KMS-11 (cell line): ENCODE measurements around the gene TSPO.

ENCODE experiments used
- H2AFZ ChIP-seq: fragments of 200-600 bp; sonication (generic); 2 replicates; pipeline ENCODE4 v1.6.1; 2016; ENCODE audit warnings: antibody characterized with exemption, mixed run types, low read depth
- H3K27ac ChIP-seq: fragments of 200-600 bp; sonication (generic); 2 replicates; pipeline ENCODE4 v1.6.1; 2016; ENCODE audit warnings: mild to moderate bottlenecking, mixed run types
- H3K27me3 ChIP-seq: fragments of 200-600 bp; sonication (generic); 2 replicates; pipeline ENCODE4 v1.6.1; 2017; ENCODE audit warnings: mild to moderate bottlenecking, low read depth, mixed run types, moderate library complexity; ENCODE audit not compliant: insufficient read depth
- H3K36me3 ChIP-seq: fragments of 200-600 bp; sonication (generic); 2 replicates; pipeline ENCODE4 v1.6.1; 2017; ENCODE audit warnings: mild to moderate bottlenecking, mixed run types; ENCODE audit not compliant: insufficient read depth
- H3K4me1 ChIP-seq: fragments of 200-600 bp; sonication (generic); 2 replicates; pipeline ENCODE4 v1.6.1; 2016; ENCODE audit warnings: mild to moderate bottlenecking, low read depth, mixed run types; ENCODE audit not compliant: poor library complexity, severe bottlenecking
- H3K4me2 ChIP-seq: fragments of 200-600 bp; sonication (generic); 2 replicates; pipeline ENCODE4 v1.7.0; 2016; ENCODE audit warnings: mild to moderate bottlenecking, mixed run types
- H3K4me3 ChIP-seq: fragments of 200-600 bp; sonication (generic); IDR thresholded peaks from 2 replicates; pipeline ENCODE4 v1.6.1; 2017; ENCODE audit warnings: low read depth, low read length, mixed read lengths; ENCODE audit not compliant: insufficient read depth
- H3K79me2 ChIP-seq: fragments of 200-600 bp; sonication (generic); 2 replicates; pipeline ENCODE4 v1.6.1; 2016; ENCODE audit warnings: low read depth, mixed run types; ENCODE audit not compliant: insufficient read depth
- H3K9ac ChIP-seq: fragments of 200-600 bp; sonication (generic); 2 replicates; pipeline ENCODE4 v1.6.1; 2016; ENCODE audit warnings: mild to moderate bottlenecking, mixed run types
- H4K20me1 ChIP-seq: fragments of 200-600 bp; sonication (generic); 2 replicates; pipeline ENCODE4 v1.6.1; 2016; ENCODE audit warnings: mild to moderate bottlenecking, mixed run types; ENCODE audit not compliant: insufficient read depth
- TF ChIP-seq, protein P1 (sequence below): fragments of 200-600 bp; sonication (generic); conservative IDR thresholded peaks from 2 replicates; pipeline ENCODE4 v1.6.1; 2017; ENCODE audit warnings: low read depth, mild to moderate bottlenecking, antibody characterized with exemption, low read length, moderate library complexity, mixed read lengths

The TSPO gene

GRCh38 chr22:43163241-43163795, 12.0 kb downstream of the TSPO start:
- TF ChIP-seq, protein P1, sequence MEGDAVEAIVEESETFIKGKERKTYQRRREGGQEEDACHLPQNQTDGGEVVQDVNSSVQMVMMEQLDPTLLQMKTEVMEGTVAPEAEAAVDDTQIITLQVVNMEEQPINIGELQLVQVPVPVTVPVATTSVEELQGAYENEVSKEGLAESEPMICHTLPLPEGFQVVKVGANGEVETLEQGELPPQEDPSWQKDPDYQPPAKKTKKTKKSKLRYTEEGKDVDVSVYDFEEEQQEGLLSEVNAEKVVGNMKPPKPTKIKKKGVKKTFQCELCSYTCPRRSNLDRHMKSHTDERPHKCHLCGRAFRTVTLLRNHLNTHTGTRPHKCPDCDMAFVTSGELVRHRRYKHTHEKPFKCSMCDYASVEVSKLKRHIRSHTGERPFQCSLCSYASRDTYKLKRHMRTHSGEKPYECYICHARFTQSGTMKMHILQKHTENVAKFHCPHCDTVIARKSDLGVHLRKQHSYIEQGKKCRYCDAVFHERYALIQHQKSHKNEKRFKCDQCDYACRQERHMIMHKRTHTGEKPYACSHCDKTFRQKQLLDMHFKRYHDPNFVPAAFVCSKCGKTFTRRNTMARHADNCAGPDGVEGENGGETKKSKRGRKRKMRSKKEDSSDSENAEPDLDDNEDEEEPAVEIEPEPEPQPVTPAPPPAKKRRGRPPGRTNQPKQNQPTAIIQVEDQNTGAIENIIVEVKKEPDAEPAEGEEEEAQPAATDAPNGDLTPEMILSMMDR, result no peak
- no peak overlapping the region for H3K4me3 ChIP-seq
- H4K20me1 ChIP-seq, result no peaks in the 10 kb centered on the region
- H3K27me3 ChIP-seq, result no peaks in the 10 kb centered on the region
- H3K79me2 ChIP-seq, result no peaks in the 10 kb centered on the region
- no peak overlapping the region for H3K9ac ChIP-seq
- H2AFZ ChIP-seq, result no peak overlapping the region
- no peak overlapping the region for H3K4me2 ChIP-seq
- H3K4me1 ChIP-seq, result no peaks in the 10 kb centered on the region
- no peaks in the 10 kb centered on the region for H3K36me3 ChIP-seq
- no peak overlapping the region for H3K27ac ChIP-seq

GRCh38 chr22:43164636-43165035, 13.3 kb downstream of the TSPO start:
- no peaks in the 10 kb centered on the region for H3K36me3 ChIP-seq
- no peaks in the 10 kb centered on the region for H3K27me3 ChIP-seq
- H3K4me1 ChIP-seq, result no peaks in the 10 kb centered on the region
- no peak overlapping the region for H3K4me2 ChIP-seq
- TF ChIP-seq, protein P1, result no peak
- no peak overlapping the region for H3K27ac ChIP-seq
- no peaks in the 10 kb centered on the region for H4K20me1 ChIP-seq
- H3K79me2 ChIP-seq, result no peaks in the 10 kb centered on the region
- no peak overlapping the region for H3K9ac ChIP-seq
- no peak overlapping the region for H3K4me3 ChIP-seq
- H2AFZ ChIP-seq, result no peak overlapping the region

GRCh38 chr22:43166132-43166930, 15.0 kb downstream of the TSPO start:
- Histone ChIP-seq H3K4me2 (no peak overlapping the region), H3K36me3 (no peaks in the 10 kb centered on the region), H3K27ac (no peak overlapping the region), H2AFZ (no peak overlapping the region), H3K9ac (no peak overlapping the region), H3K4me1 (no peaks in the 10 kb centered on the region), H3K79me2 (no peaks in the 10 kb centered on the region), H4K20me1 (no peaks in the 10 kb centered on the region), H3K27me3 (no peaks in the 10 kb centered on the region), H3K4me3 (no peak overlapping the region)
- TF ChIP-seq, protein P1, result no peak

DNA sequence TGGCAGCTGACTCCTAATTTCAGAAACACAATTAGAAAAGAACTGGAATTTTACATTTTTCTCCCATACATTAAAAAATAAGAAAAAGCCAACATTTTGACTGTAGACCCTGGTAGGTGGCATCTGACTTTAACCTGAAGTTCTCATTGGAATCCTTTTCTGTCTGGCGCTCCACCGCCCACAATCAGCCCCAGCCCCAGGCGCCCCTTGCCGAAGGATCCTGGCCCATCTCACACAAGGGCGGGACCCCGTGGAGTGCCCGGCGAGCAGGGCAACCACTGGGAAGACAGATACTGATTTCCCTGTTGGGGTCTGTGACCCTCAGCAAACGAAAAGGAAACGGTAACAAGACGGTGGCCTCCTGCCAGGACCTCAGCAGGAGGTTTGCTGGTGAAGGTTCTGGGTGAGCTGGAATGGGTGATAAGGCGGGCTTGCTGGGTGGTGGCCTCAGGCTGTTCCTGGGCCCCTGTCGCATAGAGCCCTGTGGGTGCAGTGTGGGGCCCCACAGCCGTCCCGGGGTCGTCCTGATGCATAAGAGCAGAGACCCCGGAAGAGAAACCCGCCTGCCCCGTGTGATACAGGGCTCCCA, 15.7 kb downstream of the TSPO start:
- H3K36me3 ChIP-seq, result no peaks in the 10 kb centered on the region
- H4K20me1 ChIP-seq, result no peaks in the 10 kb centered on the region
- no peak overlapping the region for H2AFZ ChIP-seq
- no peak overlapping the region for H3K4me2 ChIP-seq
- no peaks in the 10 kb centered on the region for H3K27me3 ChIP-seq
- no peak overlapping the region for H3K4me3 ChIP-seq
- no peaks in the 10 kb centered on the region for H3K79me2 ChIP-seq
- H3K27ac ChIP-seq, result no peak overlapping the region
- TF ChIP-seq, protein P1, result no peak
- H3K4me1 ChIP-seq, result no peaks in the 10 kb centered on the region
- no peak overlapping the region for H3K9ac ChIP-seq
